ENCODE data around the gene ZNF24.

Gene ZNF24

GRCh38 chr18:35343936-35344735 lies at the start of gene ZNF24:
Gene ZNF24 (minus strand): TSS chr18:35344420. CDS start chr18:35340650, 3,770 bp downstream.
- intact Hi-C loops (cut with DNase I): loop anchor here (2.0 to 5.0 kb wide), 4 partner anchors 53 to 302 kb away; partner anchors contain the start of genes MAPRE2, ZNF397 and ZSCAN30
- peak; percentile 93 to 99 (median 96) for DNase-seq

GRCh38 chr18:35393716-35394115 lies 49.5 kb upstream of the ZNF24 start:
- intact Hi-C loops (cut with DNase I): no loop called here
- DNase-seq: no peak

- DNase-seq: no peak
- intact Hi-C loops (cut with DNase I): no loop called here
These were observed 48.2 kb upstream of the ZNF24 start for GRCh38 chr18:35392375-35392774.

- no peak for DNase-seq
- intact Hi-C loops (cut with DNase I): no loop called here
These were observed 46.9 kb upstream of the ZNF24 start for GRCh38 chr18:35390951-35391700.

- intact Hi-C loops (cut with DNase I): loop anchor here (5.0 kb wide), 1 partner anchor 558 kb away; no protein-coding TSS in a partner anchor
- DNase-seq: no peak
These were observed 44.9 kb upstream of the ZNF24 start for GRCh38 chr18:35389095-35389618.

- intact Hi-C loops (cut with DNase I): loop anchor here (5.0 kb wide), 1 partner anchor 560 kb away; no protein-coding TSS in a partner anchor
- no peak for DNase-seq
These were observed 42.9 kb upstream of the ZNF24 start for GRCh38 chr18:35387152-35387571.

- intact Hi-C loops (cut with DNase I): loop anchor here (5.0 kb wide), 1 partner anchor 561 kb away; no protein-coding TSS in a partner anchor
- DNase-seq: peak in 6 of 10 donors; percentile 44 to 92 (median 52)
These were observed 42.4 kb upstream of the ZNF24 start for GRCh38 chr18:35386600-35387100.

GRCh38 chr18:35383136-35383535 lies 38.9 kb upstream of the ZNF24 start:
- no peak for DNase-seq
- intact Hi-C loops (cut with DNase I): no loop called here

- no peak for DNase-seq
- intact Hi-C loops (cut with DNase I): no loop called here
These were observed 35.2 kb upstream of the ZNF24 start for GRCh38 chr18:35379421-35379820.

- intact Hi-C loops (cut with DNase I): no loop called here
These were observed 34.3 kb upstream of the ZNF24 start for GRCh38 chr18:35378574-35378896.

GRCh38 chr18:35377875-35378573 lies 33.8 kb upstream of the ZNF24 start:
- intact Hi-C loops (cut with DNase I): no loop called here
- no peak for DNase-seq

More at GRCh38 chr18:35378574-35378896, 34.3 kb upstream of the ZNF24 start:
- DNase-seq: no peak

- intact Hi-C loops (cut with DNase I): no loop called here
- peak; percentile 43 to 96 (median 76) for DNase-seq
These were observed 32.8 kb upstream of the ZNF24 start, which contains the start of gene ZNF396 for GRCh38 chr18:35376742-35377695. Gene ZNF396 (minus strand): TSS chr18:35377337. CDS start chr18:35374292, 3,045 bp downstream.

GRCh38 chr18:35376393-35376741 lies 32.1 kb upstream of the ZNF24 start:
- DNase-seq: peak in 3 of 10 donors; percentile 9 to 84 (median 79)
- intact Hi-C loops (cut with DNase I): no loop called here

- intact Hi-C loops (cut with DNase I): no loop called here
- DNase-seq: no peak
These were observed 30.5 kb upstream of the ZNF24 start for GRCh38 chr18:35374708-35375107.

GRCh38 chr18:35371412-35372195 lies 27.4 kb upstream of the ZNF24 start:
- DNase-seq: no peak
- intact Hi-C loops (cut with DNase I): no loop called here

GRCh38 chr18:35369126-35369525 lies 24.9 kb upstream of the ZNF24 start:
- DNase-seq: no peak
- intact Hi-C loops (cut with DNase I): no loop called here

- no peak for DNase-seq
- intact Hi-C loops (cut with DNase I): no loop called here
These were observed 24.4 kb upstream of the ZNF24 start for GRCh38 chr18:35368595-35368994.

- DNase-seq: no peak
- intact Hi-C loops (cut with DNase I): no loop called here
These were observed 18.3 kb upstream of the ZNF24 start for GRCh38 chr18:35362531-35362930.
